Lung (tissue), 12 donors: Measurements from ENCODE around the gene NRG3. TPM values are rescaled to one million over a fixed set of nuclear protein-coding genes. Genes with fewer than 3 reads are reported as not detected.

Experiments used
- ATAC-seq: fragments of 200-7000 bp; cut with Tn5 transposase; one replicate; pipeline ENCODE4 v1.9.1; 2020; ENCODE audit warnings: moderate number of reproducible peaks; ENCODE audit not compliant: insufficient read depth, low FRiP score
- DNase-seq, 3 donors: peaks; one replicate each; pipeline ENCODE4 v3.0.0-alpha.2; 2013 to 2017
- H3K27ac ChIP-seq, 2 donors: one replicate each; pipeline ENCODE4 v1.5.1; 2013; ENCODE audit warnings: mild to moderate bottlenecking in 2 of 2, moderate library complexity in 2 of 2, control low read depth in 1 of 2, inconsistent platforms in 1 of 2, low read depth in 1 of 2, low read length in 1 of 2
- H3K27me3 ChIP-seq, 3 donors: one replicate each; pipeline ENCODE4 v1.5.1; 2013; ENCODE audit warnings: low read length in 2 of 3; ENCODE audit not compliant: control insufficient read depth in 3 of 3, insufficient read depth in 3 of 3
- H3K36me3 ChIP-seq, 4 donors: one replicate each; pipeline ENCODE4 v1.5.1; 2013; ENCODE audit warnings: low read length in 4 of 4, mild to moderate bottlenecking in 1 of 4, moderate library complexity in 1 of 4; ENCODE audit not compliant: control insufficient read depth in 4 of 4, insufficient read depth in 4 of 4
- H3K4me1 ChIP-seq, 5 donors: one replicate each; pipeline ENCODE4 v1.5.1; 2013; ENCODE audit warnings: low read length in 5 of 5, mild to moderate bottlenecking in 2 of 5, moderate library complexity in 1 of 5; ENCODE audit not compliant: control insufficient read depth in 5 of 5, insufficient read depth in 5 of 5
- H3K4me3 ChIP-seq: one replicate; pipeline ENCODE4 v1.5.1; 2013; ENCODE audit warnings: mild to moderate bottlenecking, control low read depth, moderate library complexity
- H3K9ac ChIP-seq, 2 donors: one replicate each; pipeline ENCODE4 v1.5.1; 2013; ENCODE audit warnings: low read length in 2 of 2, control low read depth in 1 of 2; ENCODE audit not compliant: insufficient read depth in 1 of 2
- H3K9me3 ChIP-seq, 4 donors: one replicate each; pipeline ENCODE4 v1.5.1; 2013; ENCODE audit warnings: low read length in 3 of 4, mild to moderate bottlenecking in 1 of 4, moderate library complexity in 1 of 4; ENCODE audit not compliant: control insufficient read depth in 4 of 4, insufficient read depth in 3 of 4
- CTCF ChIP-seq: IDR thresholded peaks from 2 replicates; pipeline ENCODE4 v1.5.1; 2012; ENCODE audit warnings: mild to moderate bottlenecking; ENCODE audit errors: control extremely low read depth, extremely low read depth
- WGBS, 2 donors: extraction: QIAGEN DNeasy Blood & Tissue Kit; methylation state at CpG; one replicate each; pipeline ENCODE4 v1.1.7; 2013; 5-methylcytosine and 5-hydroxymethylcytosine counted together
- polyA plus RNA-seq, 2 donors: library from polyadenylated mRNA; stranded (reverse); fragments of 200-250 nt; gene quantifications; one replicate each; pipeline ENCODE4 v1.2.1, GENCODE V29; 2013
- total RNA-seq, 2 donors: library from RNA; depleted of rRNA in 1 of 2; stranded (reverse); fragments of >200 nt in 1 of 2; gene quantifications; one replicate each; pipeline ENCODE4 v1.2.1, GENCODE V29; 2014 to 2021
- donor health status: control.
- donor health status: control.
- donor health status: Bipolar disorder and iron deficiency.
- donor health status: healthy.
- donor health status: DM: yes; HTN: yes; CAD: no.

Gene NRG3
- total and polyA plus RNA-seq, 4 donors: 0.49 to 2.0 (median 0.84) TPM

- peaks cover 0 to 5% (median 0%) of the 10 kb centered on the region in 4 donors for H3K9me3 ChIP-seq
- H3K36me3 ChIP-seq: no peaks in the 10 kb centered on the region
- no peak for ATAC-seq
- no peak overlapping the region for H3K9ac ChIP-seq
- 3% methylated on average over 44 to 49 of the region's 49 CpGs for WGBS, 2 donors
- no peak overlapping the region for H3K27ac ChIP-seq
- H3K4me1 ChIP-seq: peaks cover 0 to 10% (median 7%) of the 10 kb centered on the region in 5 donors
- no peak for TF ChIP-seq CTCF
- H3K4me3 ChIP-seq: peak overlapping the region; percentile 47
- peaks cover 0 to 51% (median 43%) of the 10 kb centered on the region in 3 donors for H3K27me3 ChIP-seq
- no peak for DNase-seq
These were observed 666 bp downstream of the NRG3 start for GRCh38 chr10:81875467-81876252.

GRCh38 chr10:81876253-81877077, 1.5 kb downstream of the NRG3 start:
- no peak overlapping the region for H3K9ac ChIP-seq
- H3K4me1 ChIP-seq: peaks cover 0 to 10% (median 7%) of the 10 kb centered on the region in 5 donors
- no peak overlapping the region for H3K27ac ChIP-seq
- peak; percentile 9 for ATAC-seq
- peak in 2 of 3 donors; percentile 20 to 22 for DNase-seq
- peaks cover 0 to 5% (median 0%) of the 10 kb centered on the region in 4 donors for H3K9me3 ChIP-seq
- H3K36me3 ChIP-seq: no peaks in the 10 kb centered on the region
- H3K27me3 ChIP-seq: peaks cover 0 to 51% (median 43%) of the 10 kb centered on the region in 3 donors
- 2 to 3% methylated on average over 25 of the region's 25 CpGs for WGBS, 2 donors
- no peak for TF ChIP-seq CTCF
- no peak overlapping the region for H3K4me3 ChIP-seq

- DNase-seq: no peak
- Histone ChIP-seq H3K27ac (no peak overlapping the region), H3K4me1 (peaks cover 0 to 10% (median 7%) of the 10 kb centered on the region in 5 donors), H3K9me3 (peaks cover 0 to 5% (median 0%) of the 10 kb centered on the region in 4 donors), H3K9ac (no peak overlapping the region), H3K27me3 (peaks cover 0 to 46% (median 42%) of the 10 kb centered on the region in 3 donors), H3K36me3 (no peaks in the 10 kb centered on the region), H3K4me3 (no peak overlapping the region)
- TF ChIP-seq CTCF: no peak
- 54 to 63% methylated on average over 2 of the region's 2 CpGs for whole genome bisulfite sequencing, 2 donors
- no peak for ATAC-seq
These were observed 2.6 kb downstream of the NRG3 start for GRCh38 chr10:81877596-81877995.
